ENCODE measurements around the gene ZFP69.

ZFP69 gene

DNA sequence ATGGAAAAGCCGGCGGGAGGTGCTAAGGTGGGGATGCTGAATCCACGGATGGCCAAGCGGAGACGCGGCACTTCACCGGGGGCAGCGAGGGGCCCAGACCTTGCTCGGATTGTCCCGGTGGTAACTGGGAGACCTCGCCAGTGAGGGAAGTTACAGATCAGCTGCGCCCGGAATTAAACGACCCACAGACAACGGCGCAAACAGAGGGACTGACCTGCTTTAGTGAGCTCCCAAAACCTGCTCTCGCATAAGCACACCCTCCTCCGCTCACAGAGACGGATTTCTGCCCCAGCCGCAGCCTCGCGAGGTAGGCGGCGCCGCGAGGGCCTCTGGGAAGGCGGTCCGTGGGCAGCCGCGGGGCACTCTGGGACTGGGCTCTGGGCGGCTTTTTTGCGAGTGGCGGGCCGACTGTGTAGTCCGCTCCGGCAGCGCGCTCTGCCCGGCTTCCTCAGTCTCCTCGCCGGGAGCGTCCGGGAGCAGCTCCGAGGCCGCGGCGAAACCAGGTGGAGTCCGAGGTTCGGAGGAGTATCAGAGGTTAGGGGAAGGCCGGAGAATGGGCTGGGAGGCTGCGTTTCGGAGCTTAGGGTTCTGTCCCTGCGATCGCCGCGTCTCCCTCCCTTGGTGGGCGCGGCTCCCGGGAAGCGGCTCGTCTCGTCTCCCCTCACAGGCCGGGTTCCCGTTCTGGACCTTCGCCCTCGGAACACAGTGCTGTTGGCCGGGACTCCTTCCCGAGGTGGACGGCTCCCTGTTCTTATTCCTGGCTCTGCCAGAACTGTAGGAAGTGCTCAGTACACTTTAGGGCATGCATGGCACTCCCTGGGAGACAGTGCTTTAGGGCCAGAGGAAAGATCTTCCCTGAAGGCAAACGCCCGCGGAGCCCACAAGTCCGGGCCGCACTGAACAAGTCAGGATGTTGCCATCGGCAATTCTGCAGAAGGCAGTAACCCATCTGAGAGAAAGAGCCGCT is 31.6 kb downstream of the ZFP69 start, which contains the start of gene EXO5:
TSS of gene EXO5 (plus strand) at position 393 of the 967 bp plus-strand sequence. CDS start 5,778 bp downstream, outside the sequence.
- DNase-seq = peak; percentile 79

DNA sequence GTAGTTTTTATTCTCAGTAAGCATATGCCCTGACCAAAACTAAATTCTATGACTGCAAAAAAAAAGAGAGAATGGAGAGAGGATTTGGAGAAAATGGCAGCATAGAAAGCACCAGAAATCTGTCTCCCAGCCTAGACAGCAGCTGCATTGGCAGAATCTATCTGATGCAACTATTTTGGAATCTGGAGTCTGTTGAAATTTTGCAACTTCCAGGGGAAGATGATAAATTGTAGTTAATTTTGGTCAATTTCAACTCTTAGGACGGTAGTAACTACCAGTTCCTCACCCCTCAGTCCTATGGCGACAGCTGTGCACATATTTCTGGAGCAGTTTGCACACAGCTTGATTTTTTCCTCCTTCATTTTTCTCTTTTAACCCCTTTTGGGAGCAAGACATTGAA is 42.4 kb downstream of the ZFP69 start:
- no peak for DNase-seq

DNA sequence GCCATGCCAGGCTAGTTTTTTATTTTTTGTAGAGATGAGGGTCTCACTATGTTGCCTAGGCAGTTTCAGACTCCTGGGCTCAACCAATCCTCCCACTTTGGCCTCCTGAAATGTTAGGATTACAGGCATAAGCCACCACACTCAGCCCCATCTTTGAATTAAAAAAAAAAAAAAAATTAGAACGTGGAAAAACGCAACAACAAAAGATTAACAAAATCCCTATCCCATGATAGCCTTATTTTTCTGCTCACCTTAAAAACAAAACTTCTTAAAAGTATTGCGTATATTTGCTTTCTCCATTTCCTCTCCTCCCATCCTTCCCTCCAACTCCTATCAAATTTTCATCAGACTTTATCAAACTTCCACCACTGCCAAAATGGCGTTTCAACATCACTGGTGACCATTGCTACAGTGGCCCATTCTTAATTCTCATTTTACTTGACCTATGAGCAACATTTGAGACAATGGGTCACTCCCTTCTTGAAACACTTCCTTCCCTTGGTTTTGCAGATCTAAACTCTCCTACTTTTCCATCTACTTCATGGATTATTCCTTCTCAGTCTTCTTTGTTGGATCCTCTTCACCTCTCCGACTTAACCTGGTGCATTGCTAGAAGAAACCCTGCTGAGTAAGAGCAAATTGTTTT is 53.8 kb downstream of the ZFP69 start:
- DNase-seq = peak; percentile 52

DNA sequence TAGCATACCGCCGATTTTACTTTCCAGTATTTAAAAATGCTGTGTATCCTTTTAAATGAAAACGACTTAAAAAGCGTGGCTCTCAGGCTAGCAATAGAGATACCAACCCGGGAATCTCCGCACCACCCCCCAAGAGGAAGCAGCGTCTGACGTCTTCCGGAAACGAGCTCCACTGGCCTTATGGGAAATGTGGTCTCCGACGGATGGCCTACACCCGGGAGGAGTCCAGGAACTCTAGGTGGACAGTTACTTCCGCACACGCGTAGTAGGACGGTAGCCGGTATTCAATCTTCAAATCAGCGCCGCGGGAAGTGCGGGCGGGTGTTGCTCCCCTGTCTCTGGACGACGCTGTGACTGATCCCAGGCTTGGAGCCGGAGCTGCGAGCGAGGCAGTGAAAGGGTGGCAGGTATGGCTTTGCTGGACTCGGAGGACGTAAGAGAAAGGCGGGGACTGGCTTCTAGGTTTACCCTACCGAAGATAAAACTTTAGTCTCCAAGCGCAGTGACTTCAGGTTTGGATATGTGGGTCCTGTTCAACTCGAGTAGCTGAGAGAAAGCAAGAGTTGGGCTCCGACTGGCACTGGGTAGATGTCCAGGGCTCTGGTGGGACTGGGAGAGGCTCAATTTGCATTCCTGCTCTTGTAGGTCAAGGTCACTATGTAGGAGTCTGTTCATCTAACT is 54.4 kb downstream of the ZFP69 start, which contains the start of gene ZNF684:
TSS of gene ZNF684 (plus strand) at position 257 of the 681 bp plus-strand sequence. CDS start 1,530 bp downstream, outside the sequence.
- DNase-seq = peak; percentile 97

DNA sequence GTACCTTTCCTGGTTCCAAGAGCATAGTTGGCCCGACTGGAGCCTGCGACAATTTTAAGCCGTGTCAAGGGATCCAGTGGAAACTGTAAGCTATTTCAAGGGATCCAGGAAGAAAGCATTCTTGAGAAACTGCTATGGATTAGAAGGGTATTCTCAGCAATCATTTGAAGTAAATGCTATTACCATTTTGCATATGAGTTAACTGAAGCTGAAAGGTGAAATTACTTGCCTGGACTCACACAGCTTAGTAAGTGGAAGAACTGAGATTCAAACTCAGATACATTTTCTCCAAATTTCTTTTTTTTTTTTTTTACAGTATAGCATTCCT is 54.9 kb downstream of the ZFP69 start:
- no peak for DNase-seq

DNA sequence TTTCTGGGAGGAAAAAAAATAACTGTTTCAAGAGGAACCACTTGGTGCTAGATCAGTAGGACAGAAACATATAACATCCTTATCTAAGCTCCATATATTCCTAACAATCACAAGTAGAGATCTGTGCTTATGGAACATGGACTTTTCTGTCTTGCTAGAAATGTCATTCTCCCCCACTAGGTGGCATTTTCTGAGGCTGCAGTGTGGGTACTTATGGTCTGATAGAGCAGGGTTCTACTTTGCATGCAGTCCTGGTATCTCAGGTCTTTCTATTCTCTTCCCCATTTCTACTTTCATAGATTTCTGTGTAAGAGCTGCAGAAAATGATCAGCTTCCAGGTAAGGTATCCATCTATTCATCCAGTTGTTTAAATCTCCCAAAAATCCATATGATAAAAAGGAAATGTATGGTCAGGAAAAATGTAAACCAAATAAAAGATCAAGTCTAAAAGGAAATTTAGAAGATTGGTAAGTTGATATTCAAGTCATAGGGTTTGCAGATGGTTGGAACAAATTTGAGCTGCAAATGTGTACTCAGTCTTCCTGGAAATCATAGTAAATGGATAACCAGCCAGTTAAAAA is 55.8 kb downstream of the ZFP69 start:
- DNase-seq = peak; percentile 60

DNA sequence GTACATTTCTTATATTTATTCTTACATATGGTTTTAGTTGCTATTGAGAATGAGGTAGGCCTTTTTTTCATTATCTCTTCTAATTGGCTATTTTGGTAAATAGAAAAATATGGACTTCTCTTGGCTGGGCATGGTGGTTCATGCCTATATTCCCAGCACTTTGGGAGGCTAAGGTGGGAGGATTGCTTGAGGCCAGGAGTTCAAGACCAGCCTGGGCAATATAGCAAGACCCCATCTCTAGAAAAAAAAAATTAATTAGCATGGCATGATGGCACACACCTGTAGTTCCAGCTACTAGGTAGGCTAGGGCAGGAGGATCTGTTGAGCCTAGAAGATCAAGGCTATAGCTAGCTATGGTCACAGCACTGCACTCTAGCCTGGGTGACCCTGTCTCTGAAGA is 57.5 kb downstream of the ZFP69 start:
- DNase-seq = no peak

DNA sequence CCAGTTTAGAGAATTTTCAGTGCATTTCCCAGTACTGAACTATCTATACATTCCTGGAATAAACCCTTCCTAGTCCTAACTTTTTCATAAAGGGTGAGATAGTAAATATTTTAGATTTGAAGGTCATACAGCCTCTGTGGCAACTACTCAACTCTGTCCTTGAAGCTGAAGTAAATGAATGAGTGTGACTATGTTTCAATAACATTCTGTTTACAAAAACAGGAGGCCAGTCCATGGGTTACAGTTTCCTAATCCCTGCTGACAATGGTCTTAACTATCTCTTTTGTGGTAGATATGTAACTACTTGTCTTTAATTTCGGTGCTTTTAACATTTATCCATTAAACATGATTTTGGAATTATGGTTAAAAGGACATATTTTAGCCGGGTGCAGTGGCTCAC is 58.6 kb downstream of the ZFP69 start:
- no peak for DNase-seq

DNA sequence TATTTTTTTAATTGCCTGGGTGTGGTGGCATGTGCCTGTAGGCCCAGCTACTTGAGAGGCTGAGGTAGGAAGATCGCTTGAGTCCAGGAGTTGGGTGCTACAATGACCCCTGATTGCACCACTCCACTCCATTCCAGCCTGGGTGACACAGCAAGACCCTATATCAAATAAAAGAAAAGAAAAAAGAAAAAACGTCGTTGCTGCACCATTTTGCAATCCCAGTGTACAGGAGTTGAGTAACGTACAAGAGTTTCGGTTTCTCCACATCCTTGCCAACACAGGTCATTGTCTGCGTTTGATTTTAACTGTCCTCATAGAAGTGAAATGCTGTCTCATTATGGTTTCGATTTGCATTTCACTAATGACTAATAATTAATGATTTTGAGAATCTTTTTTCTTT is 62.2 kb downstream of the ZFP69 start:
- DNase-seq = peak; percentile 85

All from suppressor macrophage treated with lipopolysaccharide for 4 hours (primary cell).